Measurements from ENCODE around the gene HUWE1. TPM values are rescaled to one million over a fixed set of nuclear protein-coding genes. Genes with fewer than 3 reads are reported as not detected.

The HUWE1 gene
- total RNA-seq, 1 donor from 2014 or later = 225 TPM

GRCh38 chrX:53666171-53666570 is 20.3 kb downstream of the HUWE1 start:
- Mint-ChIP-seq H3K36me3 (ENCODE audit: low read depth, unreplicated experiment) (peaks cover 3% of the 10 kb centered on the region), H3K9me3 (ENCODE audit: unreplicated experiment) (no peaks in the 10 kb centered on the region), H3K4me1 (ENCODE audit: low read depth, unreplicated experiment) (peaks cover 15% of the 10 kb centered on the region), H3K27me3 (ENCODE audit: low read depth, unreplicated experiment) (no peaks in the 10 kb centered on the region), H3K27ac (ENCODE audit: unreplicated experiment) (no peak overlapping the region), H3K4me3 (ENCODE audit: unreplicated experiment) (no peak overlapping the region)
- Histone ChIP-seq H2AFZ (ENCODE audit: low read depth, low read length) (no peak overlapping the region), H4K20me1 (ENCODE audit: insufficient read depth, low read length) (peaks cover 60% of the 10 kb centered on the region), H3K79me2 (ENCODE audit: insufficient read depth, low read length) (peaks cover 93% of the 10 kb centered on the region), H3K36me3 (ENCODE audit: insufficient read depth, low read length) (peaks cover 7% of the 10 kb centered on the region), H3K27ac (ENCODE audit: low read depth, low read length) (no peak overlapping the region), H3K4me2 (ENCODE audit: low read length) (no peak overlapping the region), H3K4me1 (ENCODE audit: insufficient read depth, low read length) (no peaks in the 10 kb centered on the region), H3K27me3 (ENCODE audit: insufficient read depth, low read length) (no peaks in the 10 kb centered on the region), H3K9me3 (ENCODE audit: insufficient read depth, low read depth, low read length) (no peaks in the 10 kb centered on the region), H3K9ac (ENCODE audit: low read length) (no peak overlapping the region), H3K4me3 (ENCODE audit: insufficient read depth, low read depth, low read length) (no peak overlapping the region)
- TF ChIP-seq, protein P1, sequence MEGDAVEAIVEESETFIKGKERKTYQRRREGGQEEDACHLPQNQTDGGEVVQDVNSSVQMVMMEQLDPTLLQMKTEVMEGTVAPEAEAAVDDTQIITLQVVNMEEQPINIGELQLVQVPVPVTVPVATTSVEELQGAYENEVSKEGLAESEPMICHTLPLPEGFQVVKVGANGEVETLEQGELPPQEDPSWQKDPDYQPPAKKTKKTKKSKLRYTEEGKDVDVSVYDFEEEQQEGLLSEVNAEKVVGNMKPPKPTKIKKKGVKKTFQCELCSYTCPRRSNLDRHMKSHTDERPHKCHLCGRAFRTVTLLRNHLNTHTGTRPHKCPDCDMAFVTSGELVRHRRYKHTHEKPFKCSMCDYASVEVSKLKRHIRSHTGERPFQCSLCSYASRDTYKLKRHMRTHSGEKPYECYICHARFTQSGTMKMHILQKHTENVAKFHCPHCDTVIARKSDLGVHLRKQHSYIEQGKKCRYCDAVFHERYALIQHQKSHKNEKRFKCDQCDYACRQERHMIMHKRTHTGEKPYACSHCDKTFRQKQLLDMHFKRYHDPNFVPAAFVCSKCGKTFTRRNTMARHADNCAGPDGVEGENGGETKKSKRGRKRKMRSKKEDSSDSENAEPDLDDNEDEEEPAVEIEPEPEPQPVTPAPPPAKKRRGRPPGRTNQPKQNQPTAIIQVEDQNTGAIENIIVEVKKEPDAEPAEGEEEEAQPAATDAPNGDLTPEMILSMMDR (IDR thresholded peaks at IDR 0.05; ENCODE audit: insufficient read depth, low read depth, low read length) = no peak
- TF ChIP-seq EZH2 (IDR thresholded peaks at IDR 0.05; ENCODE audit: insufficient read depth, low read length) = no peak
- FAIRE-seq (no peak), DNase-seq (ENCODE audit: low read depth) (no peak)

DNA sequence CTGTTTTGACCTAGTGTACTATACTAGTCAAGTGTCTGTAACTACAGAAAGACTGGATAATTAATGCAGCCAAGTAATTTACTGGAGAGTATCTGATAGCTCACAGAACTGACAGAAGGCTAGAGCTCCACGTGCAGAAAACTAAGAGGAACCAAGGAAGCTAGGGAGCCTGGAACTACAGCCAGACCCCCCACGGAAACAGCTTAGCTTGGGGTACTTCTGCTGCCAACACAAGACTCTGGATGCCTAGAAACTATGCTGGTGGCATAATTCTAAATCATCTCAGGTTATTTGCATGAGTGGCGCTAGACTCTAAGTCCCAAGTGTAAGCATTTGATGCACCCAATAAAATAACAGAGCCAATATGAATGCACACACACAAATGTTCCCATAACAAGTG is 26.5 kb downstream of the HUWE1 start:
- H3K4me3 ChIP-seq (ENCODE audit: insufficient read depth, low read depth, low read length) = no peak overlapping the region
- H3K27me3 ChIP-seq (ENCODE audit: insufficient read depth, low read length) = no peaks in the 10 kb centered on the region
- FAIRE-seq = no peak
- no peaks in the 10 kb centered on the region for H3K9me3 ChIP-seq (ENCODE audit: insufficient read depth, low read depth, low read length)
- DNase-seq (ENCODE audit: low read depth) = no peak
- peaks cover 64% of the 10 kb centered on the region for H4K20me1 ChIP-seq (ENCODE audit: insufficient read depth, low read length)
- H3K9ac ChIP-seq (ENCODE audit: low read length) = no peak overlapping the region
- no peak overlapping the region for H3K27ac ChIP-seq (ENCODE audit: low read depth, low read length)
- no peak overlapping the region for H3K4me2 ChIP-seq (ENCODE audit: low read length)
- peaks cover 4% of the 10 kb centered on the region for H3K4me1 Mint-ChIP-seq (ENCODE audit: low read depth, unreplicated experiment)
- H3K79me2 ChIP-seq (ENCODE audit: insufficient read depth, low read length) = peaks cover 92% of the 10 kb centered on the region
- no peaks in the 10 kb centered on the region for H3K27me3 Mint-ChIP-seq (ENCODE audit: low read depth, unreplicated experiment)
- H3K36me3 Mint-ChIP-seq (ENCODE audit: low read depth, unreplicated experiment) = peaks cover 5% of the 10 kb centered on the region
- no peak overlapping the region for H2AFZ ChIP-seq (ENCODE audit: low read depth, low read length)
- H3K4me1 ChIP-seq (ENCODE audit: insufficient read depth, low read length) = no peaks in the 10 kb centered on the region
- no peak overlapping the region for H3K4me3 Mint-ChIP-seq (ENCODE audit: unreplicated experiment)
- no peak overlapping the region for H3K27ac Mint-ChIP-seq (ENCODE audit: unreplicated experiment)
- no peaks in the 10 kb centered on the region for H3K9me3 Mint-ChIP-seq (ENCODE audit: unreplicated experiment)
- H3K36me3 ChIP-seq (ENCODE audit: insufficient read depth, low read length) = peaks cover 3% of the 10 kb centered on the region
- TF ChIP-seq, protein P1 (IDR thresholded peaks at IDR 0.05; ENCODE audit: insufficient read depth, low read depth, low read length) = no peak
- TF ChIP-seq EZH2 (IDR thresholded peaks at IDR 0.05; ENCODE audit: insufficient read depth, low read length) = no peak

DNA sequence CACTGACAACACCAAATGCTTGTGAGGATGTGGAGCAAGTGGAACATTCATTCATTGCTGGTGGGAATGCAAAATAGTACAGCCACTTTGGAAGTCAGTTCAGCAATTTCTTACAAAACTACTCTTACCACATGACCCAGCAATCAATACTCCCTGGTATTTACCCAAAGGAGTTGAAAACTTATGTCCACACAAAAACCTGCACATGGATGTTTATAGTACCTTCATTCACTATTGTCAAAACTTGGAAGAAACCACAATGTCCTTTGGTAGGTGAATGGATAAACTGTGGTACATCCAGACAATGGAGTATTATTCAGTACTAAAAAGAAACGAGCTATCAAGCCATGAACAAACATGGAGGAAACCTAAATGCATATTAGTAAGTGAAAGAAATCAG is 27.5 kb downstream of the HUWE1 start:
- peaks cover 5% of the 10 kb centered on the region for H3K4me1 Mint-ChIP-seq (ENCODE audit: low read depth, unreplicated experiment)
- Histone ChIP-seq H4K20me1 (ENCODE audit: insufficient read depth, low read length) (peaks cover 64% of the 10 kb centered on the region), H2AFZ (ENCODE audit: low read depth, low read length) (no peak overlapping the region), H3K27me3 (ENCODE audit: insufficient read depth, low read length) (no peaks in the 10 kb centered on the region), H3K27ac (ENCODE audit: low read depth, low read length) (no peak overlapping the region), H3K9me3 (ENCODE audit: insufficient read depth, low read depth, low read length) (no peaks in the 10 kb centered on the region), H3K36me3 (ENCODE audit: insufficient read depth, low read length) (peaks cover 3% of the 10 kb centered on the region), H3K4me1 (ENCODE audit: insufficient read depth, low read length) (no peaks in the 10 kb centered on the region), H3K9ac (ENCODE audit: low read length) (no peak overlapping the region), H3K4me2 (ENCODE audit: low read length) (no peak overlapping the region), H3K4me3 (ENCODE audit: insufficient read depth, low read depth, low read length) (no peak overlapping the region), H3K79me2 (ENCODE audit: insufficient read depth, low read length) (peaks cover 92% of the 10 kb centered on the region)
- peaks cover 5% of the 10 kb centered on the region for H3K36me3 Mint-ChIP-seq (ENCODE audit: low read depth, unreplicated experiment)
- no peak overlapping the region for H3K27ac Mint-ChIP-seq (ENCODE audit: unreplicated experiment)
- no peak for DNase-seq (ENCODE audit: low read depth)
- TF ChIP-seq, protein P1 (IDR thresholded peaks at IDR 0.05; ENCODE audit: insufficient read depth, low read depth, low read length) = no peak
- no peak for TF ChIP-seq EZH2 (IDR thresholded peaks at IDR 0.05; ENCODE audit: insufficient read depth, low read length)
- peak; percentile 54 for FAIRE-seq
- H3K4me3 Mint-ChIP-seq (ENCODE audit: unreplicated experiment) = no peak overlapping the region
- H3K9me3 Mint-ChIP-seq (ENCODE audit: unreplicated experiment) = no peaks in the 10 kb centered on the region
- H3K27me3 Mint-ChIP-seq (ENCODE audit: low read depth, unreplicated experiment) = no peaks in the 10 kb centered on the region
